HG03558 (cell line): ENCODE results near the gene STRA6.
"Not testable (repeated sequence)": the region's sequence is repeated elsewhere in the genome, so short reads cannot be mapped to it uniquely, and the experiment has no call there.

ENCODE experiments used
- ATAC-seq: cut with Tn5 transposase; IDR thresholded peaks from one replicate; pipeline ENCODE4 v1.9.1; 2021; ENCODE audit warnings: moderate number of reproducible peaks; ENCODE audit not compliant: unreplicated experiment; ENCODE audit errors: extremely low read depth

Gene STRA6

DNA sequence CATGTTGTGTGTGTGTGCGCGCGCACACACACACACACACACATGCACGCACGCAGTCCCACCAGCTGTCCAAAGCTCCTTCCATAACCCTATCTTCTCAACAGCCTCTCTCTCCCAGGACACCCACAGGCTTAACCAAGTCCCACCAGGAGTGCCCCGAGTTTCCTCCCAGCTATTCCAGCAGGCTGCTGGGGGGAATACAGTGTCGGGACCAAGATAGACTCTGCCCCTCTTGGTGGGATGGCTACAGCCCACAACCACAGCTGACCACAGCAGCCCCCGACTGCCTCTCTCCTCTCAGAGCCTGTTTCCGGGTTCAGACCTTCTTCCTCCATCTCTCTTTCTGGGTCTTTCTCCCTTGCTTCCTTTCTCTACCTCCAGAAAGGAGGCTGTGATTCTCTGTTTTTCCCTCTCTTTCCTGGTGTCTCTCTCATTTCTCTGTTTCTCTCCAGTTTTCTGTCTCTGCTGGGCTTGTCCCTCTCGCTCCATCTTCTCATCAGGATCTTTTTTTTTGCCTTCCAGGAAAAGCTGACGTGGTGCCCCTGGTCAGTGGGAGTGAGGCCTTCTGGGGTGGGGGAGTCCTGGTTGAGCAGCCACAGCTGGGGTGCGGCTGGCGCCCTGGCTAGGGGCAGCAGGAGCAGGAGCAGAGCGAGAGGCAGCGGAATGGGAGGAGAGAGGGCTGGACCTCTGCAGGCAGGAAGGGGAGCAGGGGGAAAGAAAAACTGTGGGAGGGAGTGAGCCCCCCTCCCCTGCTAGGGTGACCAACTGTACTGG is 32.3 kb downstream of the STRA6 start:
- ATAC-seq: no peak

- ATAC-seq: no peak
Measured at GRCh38 chr15:74168711-74169126, 33.9 kb downstream of the STRA6 start.

- ATAC-seq: no peak
Measured at GRCh38 chr15:74167891-74168331, 34.7 kb downstream of the STRA6 start.

DNA sequence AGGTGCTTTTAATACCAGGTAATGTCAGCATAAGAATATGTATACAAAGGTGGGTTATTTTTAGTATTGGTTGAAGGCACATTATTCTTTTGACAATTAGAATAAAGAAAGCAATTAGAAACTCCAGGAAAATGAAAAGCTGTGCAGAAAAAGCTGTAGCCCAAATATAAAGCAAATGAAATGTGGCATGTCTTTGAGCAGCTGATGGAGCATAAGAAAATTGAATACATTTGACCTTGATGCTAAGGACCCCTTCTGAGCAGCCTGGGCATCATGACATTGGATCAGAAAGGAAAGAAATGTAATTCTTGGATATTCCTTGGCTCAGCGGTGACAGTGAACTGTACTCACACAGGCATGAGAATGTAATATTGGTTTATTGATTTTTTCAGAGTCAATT is 37.1 kb downstream of the STRA6 start:
- no peak for ATAC-seq

GRCh38 chr15:74162195-74162536 is 40.4 kb downstream of the STRA6 start:
- ATAC-seq: not testable (repeated sequence)

- ATAC-seq: not testable (repeated sequence)
Measured at GRCh38 chr15:74160390-74160789, 42.2 kb downstream of the STRA6 start.

DNA sequence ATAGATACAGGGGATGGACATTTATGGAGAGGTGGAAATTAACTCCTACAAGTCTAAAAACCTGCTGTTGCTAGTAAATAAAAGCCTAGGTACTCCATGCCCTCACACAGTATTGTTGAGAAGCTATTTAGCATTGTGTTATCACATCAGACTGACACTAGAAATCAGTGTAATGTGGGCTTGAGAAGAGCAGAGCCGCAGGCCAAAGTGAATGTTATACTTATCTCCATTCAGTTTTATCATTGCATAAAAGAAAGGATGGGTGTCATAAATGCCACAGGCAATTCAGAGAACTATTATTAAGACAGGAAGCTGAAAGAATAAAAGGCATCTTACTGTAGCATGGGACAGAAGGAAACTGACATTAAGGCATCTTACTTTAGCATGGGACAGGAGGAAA is 42.8 kb downstream of the STRA6 start:
- ATAC-seq: no peak

DNA sequence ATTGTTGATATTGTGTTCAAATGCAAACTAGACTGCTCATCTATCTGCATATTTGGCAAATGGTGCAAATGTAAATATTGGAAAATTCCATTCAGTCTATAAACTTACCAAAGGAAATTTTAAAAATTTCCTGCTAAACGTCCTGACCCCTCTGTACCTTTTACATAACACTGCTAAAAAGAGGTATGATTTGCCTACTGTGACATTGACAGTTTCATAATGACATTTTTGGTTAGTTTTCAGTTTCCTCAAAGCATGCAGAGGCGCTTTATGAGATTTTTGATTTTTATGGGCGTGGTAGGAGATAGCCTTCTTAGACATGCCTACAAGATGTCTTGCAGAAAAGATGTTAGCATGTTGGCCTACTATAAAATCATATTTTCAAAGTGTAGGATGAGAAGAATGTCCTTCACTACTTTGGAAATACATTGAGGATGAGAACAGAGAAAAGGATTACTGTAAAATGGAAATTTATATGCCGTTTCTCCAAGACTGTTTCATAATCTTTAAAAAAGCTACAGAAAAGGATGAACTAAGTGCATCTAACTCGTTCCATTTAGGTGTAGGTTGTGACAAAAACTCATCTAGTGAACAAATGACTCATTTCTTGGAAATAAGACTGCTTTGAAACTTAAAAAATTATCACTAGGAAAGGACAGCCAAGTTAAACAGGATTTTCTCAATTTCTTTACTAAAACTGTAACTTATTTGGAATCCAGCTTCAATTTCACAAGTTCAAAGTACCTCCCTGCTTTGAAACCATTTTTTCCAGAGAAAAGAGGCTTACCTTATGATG is 43.5 kb downstream of the STRA6 start:
- ATAC-seq: no peak

DNA sequence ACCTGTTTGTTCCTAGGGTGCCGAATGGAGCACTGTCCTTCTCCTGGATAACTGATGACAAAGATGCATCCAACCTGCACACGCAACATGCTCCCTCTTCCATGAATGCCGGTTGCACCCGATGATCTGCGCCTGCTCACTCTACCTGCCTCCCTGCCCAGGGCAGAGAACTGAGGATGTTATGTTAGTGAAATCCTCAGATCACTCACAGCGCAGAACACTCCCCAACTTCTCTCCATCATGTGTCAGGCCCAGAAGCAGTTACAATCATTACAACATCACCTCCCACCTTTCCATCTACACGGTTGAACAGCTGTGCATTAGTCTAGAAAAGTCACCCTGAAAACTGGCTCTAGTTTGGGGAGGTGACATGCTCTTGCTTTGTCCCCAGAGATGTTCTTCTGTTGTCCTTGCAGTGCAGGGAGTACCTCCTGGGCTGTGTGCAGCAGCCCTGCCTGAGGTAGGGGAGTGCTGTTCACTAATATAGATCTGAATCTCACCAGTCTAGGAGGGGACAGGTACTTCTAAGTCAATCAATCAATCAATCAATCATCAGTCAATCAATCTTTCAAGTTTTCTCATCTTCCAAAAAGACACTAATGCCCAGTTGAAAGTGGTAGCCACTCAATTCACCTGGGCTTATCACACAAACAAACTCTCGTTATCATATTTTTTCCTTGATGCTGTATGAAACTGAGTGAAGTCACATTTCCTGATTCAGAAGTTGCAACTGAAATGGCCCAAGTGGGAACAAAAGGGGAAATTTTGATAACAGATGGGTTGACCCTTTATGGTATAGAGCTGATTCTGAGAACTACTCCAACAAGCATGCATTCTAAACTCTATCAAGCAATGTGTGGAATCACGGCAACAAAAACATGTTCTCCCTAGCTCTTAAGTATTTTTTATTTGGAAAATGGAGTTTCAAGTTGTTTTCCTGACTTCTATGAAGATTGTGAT is 44.4 kb downstream of the STRA6 start:
- ATAC-seq: no peak

GRCh38 chr15:74156678-74157411 is 45.7 kb downstream of the STRA6 start:
- no peak for ATAC-seq

- no peak for ATAC-seq
Measured at GRCh38 chr15:74155766-74156417, 46.7 kb downstream of the STRA6 start.

DNA sequence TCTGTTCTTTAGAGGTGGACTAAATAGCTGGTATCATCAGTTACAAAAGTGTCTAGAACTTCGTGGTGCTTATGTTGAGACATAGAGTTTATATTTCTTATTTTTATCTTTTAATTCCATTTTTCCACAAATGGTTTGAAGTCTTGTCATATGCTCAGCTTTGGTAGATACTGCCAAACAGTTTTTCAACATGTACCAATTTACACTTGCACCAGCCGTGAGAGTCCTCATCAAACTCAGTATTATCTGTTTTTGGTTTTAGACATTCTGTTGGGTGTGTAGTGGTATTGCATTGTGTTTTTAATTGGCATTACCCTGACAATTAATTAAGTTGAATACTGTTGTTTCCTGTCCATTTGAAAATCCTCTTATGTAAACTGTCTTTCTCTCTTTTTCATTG is 55.5 kb downstream of the STRA6 start:
- ATAC-seq: no peak

GRCh38 chr15:74146277-74146800 is 56.2 kb downstream of the STRA6 start:
- no peak for ATAC-seq

GRCh38 chr15:74144153-74144775 is 58.3 kb downstream of the STRA6 start:
- ATAC-seq: no peak

GRCh38 chr15:74141591-74141990 is 61.0 kb downstream of the STRA6 start:
- ATAC-seq: no peak

- ATAC-seq: no peak
Measured at GRCh38 chr15:74138642-74139041, 63.9 kb downstream of the STRA6 start.

GRCh38 chr15:74137537-74137894 is 65.1 kb downstream of the STRA6 start:
- no peak for ATAC-seq

- ATAC-seq: no peak
Measured at GRCh38 chr15:74136814-74137536, 65.6 kb downstream of the STRA6 start.
